Fibroblast of skin of left biceps (primary cell): Measurements from ENCODE around the gene OR10A6.
A peak's percentile ranks its signal among the peaks of the same experiment; 100 is the strongest.

Experiments used
- DNase-seq, 2 experiments: peaks; one replicate each; pipeline ENCODE4 v3.0.0-alpha.2; 2013; ENCODE audit warnings: low read depth in 2 of 2

OR10A6 gene

GRCh38 chr11:7931168-7931567 lies at the start of gene OR10A6:
OR10A6 (minus strand) TSS chr11:7931268; CDS start chr11:7928662, 2,606 bp downstream.
- no peak for DNase-seq

- DNase-seq: peak; percentile 66 to 71
Measured at GRCh38 chr11:7977232-7977917, 46.3 kb upstream of the OR10A6 start.

GRCh38 chr11:7974668-7975067 lies 43.6 kb upstream of the OR10A6 start:
- DNase-seq: no peak

- no peak for DNase-seq
Measured at GRCh38 chr11:7973011-7973410, 41.9 kb upstream of the OR10A6 start.

- no peak for DNase-seq
Measured at GRCh38 chr11:7971846-7972245, 40.8 kb upstream of the OR10A6 start.

GRCh38 chr11:7969756-7970646 lies 38.9 kb upstream of the OR10A6 start:
- DNase-seq: no peak

- no peak for DNase-seq
Measured at GRCh38 chr11:7968686-7969085, 37.6 kb upstream of the OR10A6 start.

GRCh38 chr11:7967826-7968225 lies 36.8 kb upstream of the OR10A6 start:
- DNase-seq: no peak

- DNase-seq: no peak
Measured at GRCh38 chr11:7967097-7967496, 36.0 kb upstream of the OR10A6 start.

- DNase-seq: peak in 1 of 2 experiments; percentile 31
Measured at GRCh38 chr11:7965386-7965785, 34.3 kb upstream of the OR10A6 start, which contains the start of gene NLRP10. NLRP10 (minus strand) TSS chr11:7965447; CDS start chr11:7963495, 1,952 bp downstream.

GRCh38 chr11:7964873-7965272 lies 33.8 kb upstream of the OR10A6 start:
- DNase-seq: no peak

- no peak for DNase-seq
Measured at GRCh38 chr11:7964261-7964660, 33.2 kb upstream of the OR10A6 start.

- no peak for DNase-seq
Measured at GRCh38 chr11:7955191-7955590, 24.1 kb upstream of the OR10A6 start.

- DNase-seq: no peak
Measured at GRCh38 chr11:7949934-7950333, 18.9 kb upstream of the OR10A6 start.

GRCh38 chr11:7944123-7944522 lies 13.1 kb upstream of the OR10A6 start:
- no peak for DNase-seq

GRCh38 chr11:7941608-7942007 lies 10.5 kb upstream of the OR10A6 start, which contains the start of gene OR10A3:
OR10A3 (minus strand) TSS chr11:7941708; CDS start chr11:7939520, 2,188 bp downstream.
- DNase-seq: no peak

GRCh38 chr11:7941146-7941545 lies 10.1 kb upstream of the OR10A6 start:
- no peak for DNase-seq

- DNase-seq: no peak
Measured at GRCh38 chr11:7936615-7937014, 5.5 kb upstream of the OR10A6 start.

- DNase-seq: no peak
Measured at GRCh38 chr11:7927635-7928034, 3.4 kb downstream of the OR10A6 start.

GRCh38 chr11:7924536-7924935 lies 6.5 kb downstream of the OR10A6 start:
- no peak for DNase-seq

GRCh38 chr11:7918141-7918540 lies 12.9 kb downstream of the OR10A6 start:
- DNase-seq: no peak

GRCh38 chr11:7911011-7911410 lies 20.1 kb downstream of the OR10A6 start:
- DNase-seq: no peak

- DNase-seq: no peak
Measured at GRCh38 chr11:7910286-7910788, 20.7 kb downstream of the OR10A6 start.
